Hepatocyte (in vitro differentiated cells): ENCODE data around the gene PPP3CA. TPM values are rescaled to one million over a fixed set of nuclear protein-coding genes. Genes with fewer than 3 reads are reported as not detected.

Source experiments
- DNase-seq: peaks from one replicate; pipeline ENCODE4 v3.0.0-alpha.2; 2016; ENCODE audit warnings: low spot score
- H2AFZ ChIP-seq: fragments of 200-600 bp; sonication (generic); 2 replicates; pipeline ENCODE4 v1.6.0; 2016; ENCODE audit warnings: antibody characterized with exemption, mild to moderate bottlenecking
- H3K27ac ChIP-seq: fragments of 200-600 bp; sonication (generic); 2 replicates; pipeline ENCODE4 v1.5.1; 2016; ENCODE audit warnings: mild to moderate bottlenecking
- H3K27me3 ChIP-seq: fragments of 200-600 bp; sonication (generic); 2 replicates; pipeline ENCODE4 v1.6.1; 2016
- H3K36me3 ChIP-seq: fragments of 200-600 bp; sonication (generic); replicated peaks from 2 replicates; pipeline ENCODE4 v1.5.1; 2016; ENCODE audit warnings: low read depth; ENCODE audit not compliant: insufficient read depth
- H3K4me1 ChIP-seq: fragments of 200-600 bp; sonication (generic); 2 replicates; pipeline ENCODE4 v1.5.1; 2016; ENCODE audit warnings: mild to moderate bottlenecking, moderate library complexity; ENCODE audit not compliant: insufficient read depth
- H3K4me2 ChIP-seq: fragments of 200-600 bp; sonication (generic); 2 replicates; pipeline ENCODE4 v1.6.0; 2016
- H3K4me3 ChIP-seq: fragments of 200-600 bp; sonication (generic); 2 replicates; pipeline ENCODE4 v1.5.1; 2016; ENCODE audit warnings: mild to moderate bottlenecking
- H3K79me2 ChIP-seq: fragments of 200-600 bp; sonication (generic); 2 replicates; pipeline ENCODE4 v1.6.0; 2017; ENCODE audit warnings: mild to moderate bottlenecking
- H3K9me2 ChIP-seq: fragments of 200-600 bp; sonication (generic); replicated peaks from 2 replicates; pipeline ENCODE4 v1.6.0; 2017; ENCODE audit warnings: mild to moderate bottlenecking; ENCODE audit not compliant: insufficient read depth
- H3K9me3 ChIP-seq: fragments of 200-600 bp; sonication (generic); 2 replicates; pipeline ENCODE4 v1.5.1; 2016; ENCODE audit warnings: low read depth, mild to moderate bottlenecking
- H4K20me1 ChIP-seq: fragments of 200-600 bp; sonication (generic); 2 replicates; pipeline ENCODE4 v1.6.0; 2016; ENCODE audit warnings: mild to moderate bottlenecking; ENCODE audit not compliant: insufficient read depth, poor library complexity, severe bottlenecking
- CTCF ChIP-seq: fragments of 200-600 bp; sonication (generic); IDR thresholded peaks from 2 replicates; pipeline ENCODE4 v1.5.1; 2016; ENCODE audit warnings: antibody characterized with exemption, mild to moderate bottlenecking; ENCODE audit not compliant: poor library complexity
- EZH2 ChIP-seq: fragments of 200-600 bp; sonication (generic); IDR thresholded peaks from 2 replicates; pipeline ENCODE4 v1.6.1; 2016; ENCODE audit warnings: antibody characterized with exemption, mild to moderate bottlenecking, borderline replicate concordance
- EZH2phosphoT487 ChIP-seq: fragments of 200-600 bp; sonication (generic); IDR thresholded peaks from one replicate; pipeline ENCODE4 v1.6.1; 2018; ENCODE audit warnings: antibody characterized with exemption, mild to moderate bottlenecking, low read depth, moderate library complexity; ENCODE audit not compliant: unreplicated experiment, severe bottlenecking
- WGBS: methylation state at CpG from one replicate; pipeline ENCODE4 v1.1.6; 2016; ENCODE audit warnings: low lambda C conversion rate; ENCODE audit errors: missing lambda C conversion rate; 5-methylcytosine and 5-hydroxymethylcytosine counted together
- polyA plus RNA-seq: library from polyadenylated mRNA; unstranded; fragments of >200 nt; fragmentation: Nextera tagmentation; extraction: Ambion mirVana; gene quantifications from 2 replicates; pipeline ENCODE4 v1.2.1, GENCODE V29; 2016
- total RNA-seq: library from RNA; depleted of rRNA; stranded (reverse); fragments of >200 nt; gene quantifications from 2 replicates; pipeline ENCODE4 v1.2.3, GENCODE V29; 2014

The PPP3CA gene
- total and polyA plus RNA-seq, 2 experiments from 2014 or later: 12.9 to 49.5 TPM

GRCh38 chr4:101128473-101128872, 218.9 kb downstream of the PPP3CA start:
- Histone ChIP-seq H2AFZ (no peak overlapping the region), H3K27me3 (no peaks in the 10 kb centered on the region), H3K79me2 (peaks cover 61% of the 10 kb centered on the region), H3K9me2 (no peaks in the 10 kb centered on the region), H3K9me3 (peaks cover 6% of the 10 kb centered on the region), H3K4me3 (no peak overlapping the region), H3K4me2 (no peak overlapping the region), H3K4me1 (no peaks in the 10 kb centered on the region), H3K36me3 (no peaks in the 10 kb centered on the region), H3K27ac (no peak overlapping the region), H4K20me1 (peaks cover 3% of the 10 kb centered on the region)
- TF ChIP-seq EZH2: no peak
- TF ChIP-seq CTCF: no peak
- TF ChIP-seq EZH2phosphoT487: no peak
- DNase-seq: no peak
- 96% methylated on average over 10 of the region's 10 CpGs for WGBS

GRCh38 chr4:101127176-101127790, 220.0 kb downstream of the PPP3CA start:
- Histone ChIP-seq H3K27me3 (no peaks in the 10 kb centered on the region), H3K36me3 (no peaks in the 10 kb centered on the region), H3K4me1 (no peaks in the 10 kb centered on the region), H3K9me2 (no peaks in the 10 kb centered on the region), H3K27ac (no peak overlapping the region), H2AFZ (no peak overlapping the region), H4K20me1 (no peaks in the 10 kb centered on the region), H3K79me2 (peaks cover 52% of the 10 kb centered on the region), H3K9me3 (peaks cover 6% of the 10 kb centered on the region), H3K4me3 (no peak overlapping the region), H3K4me2 (no peak overlapping the region)
- TF ChIP-seq EZH2: no peak
- no peak for DNase-seq
- WGBS: 99% methylated on average over 3 of the region's 3 CpGs

- Histone ChIP-seq H3K27me3 (no peaks in the 10 kb centered on the region), H3K9me2 (no peaks in the 10 kb centered on the region), H3K79me2 (peaks cover 41% of the 10 kb centered on the region), H3K4me1 (no peaks in the 10 kb centered on the region), H3K36me3 (no peaks in the 10 kb centered on the region), H4K20me1 (no peaks in the 10 kb centered on the region), H3K4me3 (no peak overlapping the region), H3K27ac (no peak overlapping the region), H3K9me3 (no peaks in the 10 kb centered on the region), H2AFZ (no peak overlapping the region), H3K4me2 (no peak overlapping the region)
- no peak for DNase-seq
- TF ChIP-seq EZH2phosphoT487 (no peak), CTCF (no peak)
- 78% methylated on average over 1 of the region's 1 CpG for WGBS
These were observed 221.3 kb downstream of the PPP3CA start for GRCh38 chr4:101126059-101126458.

- Histone ChIP-seq H3K36me3 (no peaks in the 10 kb centered on the region), H3K4me3 (no peak overlapping the region), H3K9me2 (no peaks in the 10 kb centered on the region), H3K9me3 (no peaks in the 10 kb centered on the region), H4K20me1 (no peaks in the 10 kb centered on the region), H3K27ac (no peak overlapping the region), H3K79me2 (peaks cover 34% of the 10 kb centered on the region), H3K27me3 (no peaks in the 10 kb centered on the region), H2AFZ (no peak overlapping the region), H3K4me1 (no peaks in the 10 kb centered on the region), H3K4me2 (no peak overlapping the region)
- no peak for DNase-seq
- WGBS: 74% methylated on average over 5 of the region's 5 CpGs
- TF ChIP-seq EZH2phosphoT487 (no peak), EZH2 (no peak), CTCF (no peak)
These were observed 222.0 kb downstream of the PPP3CA start for GRCh38 chr4:101125045-101125942.
